WERI-Rb-1 (cell line): Measurements from ENCODE around the gene SUSD1.

Experiments used
- DNase-seq: peaks from one replicate; pipeline ENCODE4 v3.0.0-alpha.2; 2020
- H3K27ac ChIP-seq: fragments of 250-450 bp; sonication (Bioruptor Pico); 2 replicates; pipeline ENCODE4 v1.5.1; 2020; ENCODE audit warnings: mild to moderate bottlenecking, moderate library complexity
- H3K27me3 ChIP-seq: fragments of 250-450 bp; sonication (Bioruptor Pico); 2 replicates; pipeline ENCODE4 v1.5.1; 2021; ENCODE audit warnings: mild to moderate bottlenecking, low read depth, moderate library complexity; ENCODE audit not compliant: insufficient read depth, severe bottlenecking
- H3K36me3 ChIP-seq: fragments of 250-450 bp; sonication (Bioruptor Pico); 2 replicates; pipeline ENCODE4 v1.5.1; 2020; ENCODE audit warnings: mild to moderate bottlenecking, moderate library complexity
- H3K4me3 ChIP-seq: 2 replicates; pipeline ENCODE4 v1.5.1; 2011; ENCODE audit warnings: low read depth, mild to moderate bottlenecking, control low read depth, low read length
- H3K9me3 ChIP-seq: fragments of 250-450 bp; sonication (Bioruptor Pico); 2 replicates; pipeline ENCODE4 v1.5.1; 2021; ENCODE audit warnings: mild to moderate bottlenecking, moderate library complexity; ENCODE audit not compliant: severe bottlenecking
- CTCF ChIP-seq: IDR thresholded peaks from 2 replicates; pipeline ENCODE4 v1.5.1; 2011; ENCODE audit warnings: low read depth, mild to moderate bottlenecking, control low read depth, inconsistent platforms, low read length

The SUSD1 gene

GRCh38 chr9:112021742-112022141 lies 153.4 kb downstream of the SUSD1 start:
- Histone ChIP-seq H3K4me3 (no peak overlapping the region), H3K36me3 (no peaks in the 10 kb centered on the region), H3K27me3 (no peaks in the 10 kb centered on the region), H3K9me3 (no peaks in the 10 kb centered on the region), H3K27ac (no peak overlapping the region)
- TF ChIP-seq CTCF, result no peak
- DNase-seq, result no peak

- Histone ChIP-seq H3K36me3 (no peaks in the 10 kb centered on the region), H3K9me3 (no peaks in the 10 kb centered on the region), H3K27me3 (no peaks in the 10 kb centered on the region), H3K27ac (no peak overlapping the region), H3K4me3 (no peak overlapping the region)
- DNase-seq, result no peak
- TF ChIP-seq CTCF, result no peak
These were observed 154.2 kb downstream of the SUSD1 start for GRCh38 chr9:112020680-112021596.

- Histone ChIP-seq H3K27ac (no peak overlapping the region), H3K4me3 (no peak overlapping the region), H3K27me3 (no peaks in the 10 kb centered on the region), H3K9me3 (no peaks in the 10 kb centered on the region), H3K36me3 (no peaks in the 10 kb centered on the region)
- no peak for DNase-seq
- no peak for TF ChIP-seq CTCF
These were observed 157.2 kb downstream of the SUSD1 start for GRCh38 chr9:112017878-112018277.

- H3K4me3 ChIP-seq, result no peak overlapping the region
- TF ChIP-seq CTCF, result no peak
- no peaks in the 10 kb centered on the region for H3K9me3 ChIP-seq
- H3K27ac ChIP-seq, result no peak overlapping the region
- DNase-seq, result no peak
- no peaks in the 10 kb centered on the region for H3K36me3 ChIP-seq
- no peaks in the 10 kb centered on the region for H3K27me3 ChIP-seq
These were observed 159.4 kb downstream of the SUSD1 start for GRCh38 chr9:112015736-112016135.

- Histone ChIP-seq H3K4me3 (no peak overlapping the region), H3K36me3 (no peaks in the 10 kb centered on the region), H3K9me3 (no peaks in the 10 kb centered on the region), H3K27ac (no peak overlapping the region), H3K27me3 (no peaks in the 10 kb centered on the region)
- DNase-seq, result no peak
- TF ChIP-seq CTCF, result no peak
These were observed 159.9 kb downstream of the SUSD1 start for GRCh38 chr9:112015149-112015548.

- Histone ChIP-seq H3K4me3 (no peak overlapping the region), H3K36me3 (no peaks in the 10 kb centered on the region), H3K9me3 (no peaks in the 10 kb centered on the region), H3K27ac (no peak overlapping the region), H3K27me3 (no peaks in the 10 kb centered on the region)
- no peak for DNase-seq
- no peak for TF ChIP-seq CTCF
These were observed 161.8 kb downstream of the SUSD1 start for GRCh38 chr9:112013266-112013665.
